H1 (cell line): ENCODE data around the gene CX3CR1. TPM values are rescaled to one million over a fixed set of nuclear protein-coding genes. Genes with fewer than 3 reads are reported as not detected.

ENCODE experiments used
- E2F6 ChIP-seq: IDR thresholded peaks from 2 replicates; pipeline ENCODE4 v1.6.1; 2012; ENCODE audit warnings: inconsistent platforms
- GABPA ChIP-seq: IDR thresholded peaks from 2 replicates; pipeline ENCODE4 v1.6.1; 2011; ENCODE audit warnings: mild to moderate bottlenecking, low read length, moderate library complexity, borderline replicate concordance; ENCODE audit not compliant: insufficient read depth
- HDAC2 ChIP-seq, 2 experiments: fragments of 300-600 bp in 1 of 2; sonication (generic) in 1 of 2; IDR thresholded peaks; 2 replicates each; pipeline ENCODE4 v1.6.1; 2011 to 2012; ENCODE audit warnings: low read depth in 2 of 2, low read length in 2 of 2, mild to moderate bottlenecking in 2 of 2, moderate library complexity in 2 of 2, borderline replicate concordance in 1 of 2, inconsistent platforms in 1 of 2
- KDM4A ChIP-seq: IDR thresholded peaks from one replicate; pipeline ENCODE4 v1.7.1; 2012; ENCODE audit warnings: low read depth, mild to moderate bottlenecking, moderate library complexity, low read length, inconsistent platforms; ENCODE audit not compliant: severe bottlenecking
- RAD21 ChIP-seq, 2 experiments: IDR thresholded peaks in 1 of 2; conservative IDR thresholded peaks in 1 of 2; 2 replicates each; pipeline ENCODE4 v1.6.1; 2011; ENCODE audit warnings: low read depth in 2 of 2, low read length in 2 of 2, improper control_type of control experiment in 1 of 2, inconsistent platforms in 1 of 2, mild to moderate bottlenecking in 1 of 2, moderate library complexity in 1 of 2
- RBBP5 ChIP-seq: IDR thresholded peaks from 2 replicates; pipeline ENCODE4 v1.7.1; 2012; ENCODE audit warnings: low read depth, mild to moderate bottlenecking, inconsistent platforms, low read length, moderate library complexity, borderline replicate concordance
- SIX5 ChIP-seq: IDR thresholded peaks from 2 replicates; pipeline ENCODE4 v1.6.1; 2011; ENCODE audit warnings: mild to moderate bottlenecking, low read depth, low read length
- SP1 ChIP-seq: IDR thresholded peaks from 2 replicates; pipeline ENCODE4 v1.6.1; 2011; ENCODE audit warnings: low read depth, low read length
- polyA plus RNA-seq, 7 experiments: library from polyadenylated mRNA; depleted of rRNA in 3 of 7; stranded (reverse) in 5 of 7; unstranded in 2 of 7; fragments of >200 nt in 5 of 7; fragments of 200-250 nt in 2 of 7; gene quantifications; 1 replicate in 5 of 7; 2 replicates in 1 of 7; 4 replicates in 1 of 7; pipeline versions ENCODE4 v1.2.1 to v1.2.3, GENCODE V29; 2011 to 2013; ENCODE audit warnings: missing spikeins in 2 of 7, mixed read lengths in 2 of 7
- total RNA-seq: library from RNA; stranded (reverse); fragmentation: NEBNext Ultra II Directional; extraction: Animal tissue kit (Norgen Biotek cat#: 25700); gene quantifications from 2 replicates; pipeline ENCODE4 v1.2.1, GENCODE V29; 2021
- TF ChIP-seq, protein P1 (sequence below): IDR thresholded peaks from 2 replicates; pipeline ENCODE4 v1.6.1; 2012; ENCODE audit warnings: inconsistent platforms

Gene CX3CR1
- total and polyA plus RNA-seq, 2 of the 8 experiments (the other 6 are each of a cell fraction or from before 2014, with no cell fraction given) = 0.08 TPM; not detected in 1

GRCh38 chr3:39329493-39329892, 49.7 kb upstream of the CX3CR1 start, which contains the start of gene CCR8 (continued):
- TF ChIP-seq HDAC2 (IDR thresholded peaks at IDR 0.05; ENCODE audit: borderline replicate concordance in 1 of 2, low read depth in 2 of 2, low read length in 2 of 2) = no peak
- TF ChIP-seq RAD21 (IDR thresholded peaks at IDR 0.05 in 1 of 2, conservative IDR thresholded peaks at IDR 0.05 in 1 of 2; ENCODE audit: low read depth in 2 of 2, low read length in 2 of 2) = no peak
- TF ChIP-seq SP1 = no peak
- TF ChIP-seq SIX5 = no peak
- TF ChIP-seq, protein P1, sequence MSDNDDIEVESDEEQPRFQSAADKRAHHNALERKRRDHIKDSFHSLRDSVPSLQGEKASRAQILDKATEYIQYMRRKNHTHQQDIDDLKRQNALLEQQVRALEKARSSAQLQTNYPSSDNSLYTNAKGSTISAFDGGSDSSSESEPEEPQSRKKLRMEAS = no peak
- TF ChIP-seq RBBP5 = no peak
- no peak for TF ChIP-seq GABPA
- TF ChIP-seq E2F6 = no peak
- TF ChIP-seq KDM4A = no peak
